Hepatic stellate cell (primary cell): ENCODE data around the gene MPV17L.
"Not testable (repeated sequence)": the region's sequence is repeated elsewhere in the genome, so short reads cannot be mapped to it uniquely, and the experiment has no call there.

Source experiments
- DNase-seq: peaks from one replicate; pipeline ENCODE4 v3.0.0; 2011; ENCODE audit warnings: low spot score

The MPV17L gene

DNA sequence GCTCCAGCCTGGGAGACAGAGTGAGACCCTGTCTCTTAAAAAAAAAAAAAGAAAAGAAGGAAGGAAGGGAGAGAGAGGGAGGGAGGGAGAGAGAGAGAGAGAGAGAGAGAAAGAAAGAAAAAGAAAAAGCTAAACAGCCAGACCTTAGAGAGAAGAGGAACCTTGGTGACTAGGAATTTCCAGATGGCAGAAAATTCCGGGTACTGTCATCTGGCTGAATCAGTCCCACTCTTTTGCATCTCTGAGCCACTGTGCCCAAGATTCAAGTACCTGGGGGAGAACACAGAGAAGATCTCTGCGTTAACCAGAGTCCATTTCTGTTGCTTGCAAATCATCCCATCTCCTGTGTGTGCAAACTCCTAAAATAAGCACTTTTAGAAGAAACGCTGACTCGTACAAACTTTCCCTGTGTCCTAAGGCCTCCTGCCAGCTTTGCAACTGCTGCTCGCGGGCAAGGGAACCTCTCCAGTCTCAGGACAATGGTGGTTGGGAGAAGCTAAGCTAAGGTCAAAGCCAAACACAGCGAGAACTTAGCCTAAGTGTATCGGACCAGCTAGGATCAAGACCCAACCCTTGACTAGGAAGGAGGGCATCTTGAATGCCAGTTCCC, 56.8 kb downstream of the MPV17L start:
- DNase-seq = no peak

DNA sequence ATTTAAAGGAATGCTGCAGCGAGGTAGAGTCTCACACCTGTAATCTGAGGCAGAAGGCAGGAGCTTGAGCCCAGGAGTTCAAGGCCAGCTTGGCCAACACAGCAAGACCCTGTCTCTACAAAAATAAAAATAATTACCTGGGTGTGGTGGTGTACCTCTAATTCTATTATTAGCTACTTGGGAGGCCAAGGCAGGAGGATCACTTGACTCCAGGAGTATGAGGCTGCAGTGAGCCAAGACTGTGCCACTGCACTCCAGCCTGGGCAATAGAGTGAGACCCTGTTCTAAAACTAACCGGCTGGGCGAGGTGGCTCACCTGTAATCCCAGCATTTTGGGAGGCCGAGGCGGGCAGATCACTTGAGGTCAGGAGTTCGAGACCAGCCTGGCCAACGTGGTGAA, 57.7 kb downstream of the MPV17L start:
- DNase-seq = not testable (repeated sequence)

DNA sequence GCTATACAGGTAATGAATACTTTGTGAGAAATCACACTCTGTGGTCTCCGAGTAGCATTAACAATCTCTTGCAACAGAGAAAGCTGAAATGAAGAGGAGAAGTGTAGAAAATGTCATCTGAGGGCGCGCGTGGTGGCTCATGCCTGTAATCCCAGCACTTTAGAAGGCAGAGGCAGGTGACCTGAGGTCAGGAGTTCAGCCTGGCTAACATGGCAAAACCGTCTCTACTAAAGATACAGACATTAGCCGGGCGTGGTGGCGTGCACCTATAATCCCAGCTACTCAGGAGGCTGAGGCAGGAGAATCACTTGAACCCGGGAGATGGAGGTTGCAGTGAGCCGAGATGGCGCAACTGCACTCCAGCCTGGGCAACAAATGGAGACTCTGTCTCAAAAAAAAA, 59.4 kb downstream of the MPV17L start:
- not testable (repeated sequence) for DNase-seq

DNA sequence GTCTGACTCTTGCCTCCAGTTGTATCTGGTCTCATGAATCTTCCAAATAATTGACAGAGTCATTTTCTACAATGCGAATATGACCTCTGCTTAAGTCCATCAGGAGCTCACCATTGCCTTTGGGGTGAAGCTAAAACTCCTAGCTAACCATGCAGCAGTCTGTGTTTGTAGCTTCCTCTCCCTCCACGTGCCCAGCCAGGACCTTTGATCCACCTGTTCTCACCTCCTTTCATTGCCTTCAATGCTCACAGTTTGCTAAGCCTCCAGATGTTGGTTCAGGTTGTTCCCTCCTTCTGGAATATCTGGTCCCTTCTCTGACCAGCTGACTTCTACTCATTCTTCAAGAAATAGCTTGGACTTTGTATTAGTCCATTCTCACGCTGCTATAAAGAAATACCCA, 61.8 kb downstream of the MPV17L start:
- DNase-seq = no peak

DNA sequence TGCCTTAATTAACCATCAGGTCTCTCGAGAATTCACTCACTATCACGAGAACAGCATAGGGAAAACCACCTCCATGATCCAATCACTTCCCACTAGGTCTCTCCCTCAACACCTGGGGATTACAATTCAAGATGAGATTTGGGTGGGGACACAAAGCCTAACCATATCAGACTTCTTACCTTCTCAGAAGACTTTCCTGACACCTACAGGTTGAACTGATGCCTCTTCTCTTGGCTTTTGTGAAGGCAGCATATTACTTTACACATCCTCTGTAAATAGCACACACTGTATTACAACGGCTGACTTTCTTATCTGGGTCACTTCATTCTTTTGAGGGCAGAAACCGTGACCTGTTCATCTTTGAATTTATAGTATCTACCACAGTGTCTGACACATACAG, 62.4 kb downstream of the MPV17L start:
- DNase-seq = no peak

DNA sequence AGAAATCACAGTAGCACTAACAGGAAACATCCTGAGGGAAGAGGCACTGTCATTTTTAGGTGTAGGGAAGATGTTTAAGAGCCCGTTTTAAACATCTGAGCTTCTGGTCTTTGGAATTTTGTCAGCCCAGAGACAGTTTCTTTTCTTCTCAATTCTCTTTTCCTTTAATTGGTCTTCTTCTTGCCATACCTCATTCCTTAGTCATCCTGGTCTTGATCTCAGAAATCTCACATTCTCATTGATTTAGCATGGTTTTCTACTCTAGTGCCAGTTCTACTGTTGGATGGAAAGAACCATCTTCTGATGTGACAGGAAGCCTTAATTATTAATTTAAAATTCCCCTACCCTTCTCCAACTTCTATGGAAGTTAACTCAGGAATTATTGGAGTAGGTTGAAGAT, 64.2 kb downstream of the MPV17L start:
- no peak for DNase-seq

DNA sequence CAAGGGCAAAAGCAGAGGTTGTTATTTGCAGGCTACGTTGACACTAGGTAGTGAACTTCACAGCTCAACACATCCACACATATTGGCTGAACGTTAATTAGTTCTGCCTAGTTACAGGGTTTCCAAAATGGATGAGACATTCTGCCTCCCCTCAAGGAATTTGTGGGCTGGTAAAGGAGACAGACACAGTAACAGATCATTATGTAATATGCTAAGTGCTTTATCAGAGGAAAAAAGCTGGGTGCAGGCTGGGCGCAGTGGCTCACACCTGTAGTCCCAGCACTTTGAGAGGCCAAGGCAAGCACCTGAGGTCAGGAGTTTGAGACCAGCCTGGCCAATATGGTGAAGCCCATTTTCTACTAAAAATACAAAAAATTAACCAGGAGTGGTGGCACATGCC, 65.0 kb downstream of the MPV17L start:
- no peak for DNase-seq

DNA sequence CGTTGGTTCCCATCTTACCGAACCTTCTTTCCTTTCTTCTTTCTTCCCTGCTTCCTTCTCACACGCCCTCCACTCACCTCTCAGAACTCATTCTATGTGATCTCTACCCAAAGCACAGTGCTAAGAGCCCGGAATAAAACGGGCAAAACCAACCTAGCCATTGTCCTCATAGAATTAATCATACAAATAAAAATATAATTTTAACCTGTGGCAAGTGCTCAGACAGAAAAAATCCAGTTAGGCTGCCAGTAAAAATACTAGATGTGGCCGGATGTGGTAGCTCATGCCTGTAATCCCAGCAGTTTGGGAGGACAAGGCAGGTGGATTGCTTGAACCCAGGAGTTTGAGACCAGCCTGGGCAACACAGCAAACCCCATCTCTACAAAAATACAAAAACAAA, 65.8 kb downstream of the MPV17L start:
- no peak for DNase-seq
